GM12878 (cell line): ENCODE results near the gene SSBP3. TPM values are rescaled to one million over a fixed set of nuclear protein-coding genes. Genes with fewer than 3 reads are reported as not detected.

Experiments
- ATAC-seq: fragments of 200-7000 bp; cut with Tn5 transposase; 3 replicates; pipeline ENCODE4 v1.9.1; 2020; ENCODE audit warnings: mild to moderate bottlenecking, moderate library complexity
- BruUV-seq: library from RNA; stranded (reverse); fragments of 400-500 nt; replicated peaks from 2 replicates; lab custom pipeline; 2021; lab: Mats Ljungman, UMichigan
- CTCF ChIA-PET: fragments of 300-600 bp; sonication (Branson Sonifier 250); formaldehyde crosslinking; extraction: SDS; loops from one replicate; lab custom pipeline; 2021; ENCODE audit warnings: inconsistent platforms; lab: Yijun Ruan, JAX
- POLR2A ChIA-PET: fragments of 350-600 bp; formaldehyde crosslinking; extraction: SDS; loops from one replicate; lab custom pipeline; 2021; ENCODE audit warnings: inconsistent platforms; lab: Charles Lee
- RAD21 ChIA-PET: fragments of 300-600 bp; sonication (Branson Sonifier 250); formaldehyde crosslinking; loops from one replicate; lab custom pipeline; 2023; ENCODE audit warnings: antibody characterized with exemption; ENCODE audit not compliant: unreplicated experiment; lab: Charles Lee
- SMC1A ChIA-PET: fragments of 300-600 bp; sonication (Branson Sonifier 250); formaldehyde crosslinking; loops from one replicate; lab custom pipeline; 2023; ENCODE audit not compliant: unreplicated experiment, uncharacterized antibody; lab: Charles Lee
- DNase-seq: peaks from one replicate; pipeline ENCODE4 v3.0.0-alpha.2; 2011; ENCODE audit warnings: low read depth, low spot score
- FAIRE-seq: peaks from 3 replicates; lab custom pipeline; 2011; peaks lifted over from hg19 to GRCh38; lab: Jason Lieb, UNC
- H2AFZ ChIP-seq: 2 replicates; pipeline ENCODE4 v1.6.0; 2011; ENCODE audit warnings: low read depth, low read length, control low read depth; ENCODE audit not compliant: control insufficient read depth
- H3K27ac ChIP-seq: 2 replicates; pipeline ENCODE4 v1.5.1; 2011; ENCODE audit warnings: control low read depth; ENCODE audit not compliant: control insufficient read depth, insufficient read depth
- H3K27me3 ChIP-seq, 2 experiments: replicated peaks in 1 of 2; 2 replicates each; pipeline versions ENCODE4 v1.6.0 to v1.6.1; 2011; ENCODE audit warnings: low read length in 1 of 2; ENCODE audit not compliant: control insufficient read depth in 2 of 2, insufficient read depth in 2 of 2
- H3K36me3 ChIP-seq, 2 experiments: 2 replicates each; pipeline ENCODE4 v1.5.1; 2011; ENCODE audit warnings: low read length in 1 of 2; ENCODE audit not compliant: control insufficient read depth in 2 of 2, insufficient read depth in 2 of 2
- H3K4me1 ChIP-seq: 2 replicates; pipeline ENCODE4 v1.6.1; 2011; ENCODE audit warnings: mild to moderate bottlenecking, low read length, moderate library complexity, mixed read lengths; ENCODE audit not compliant: control insufficient read depth, insufficient read depth
- H3K4me2 ChIP-seq: 2 replicates; pipeline ENCODE4 v1.6.0; 2011; ENCODE audit warnings: control low read depth; ENCODE audit not compliant: control insufficient read depth, insufficient read depth
- H3K4me3 ChIP-seq: fragments of 200-600 bp; sonication (generic); 2 replicates; pipeline ENCODE4 v1.5.1; 2016
- H3K79me2 ChIP-seq: 2 replicates; pipeline ENCODE4 v1.6.0; 2011; ENCODE audit warnings: low read length; ENCODE audit not compliant: control insufficient read depth, insufficient read depth
- H3K9ac ChIP-seq: 2 replicates; pipeline ENCODE4 v1.8.0; 2011; ENCODE audit warnings: low read length, control low read depth, mixed read lengths; ENCODE audit not compliant: control insufficient read depth, insufficient read depth
- H3K9me3 ChIP-seq: replicated peaks from 3 replicates; pipeline ENCODE4 v1.5.1; 2011; ENCODE audit warnings: mild to moderate bottlenecking, low read length; ENCODE audit not compliant: control insufficient read depth, insufficient read depth
- H4K20me1 ChIP-seq: 2 replicates; pipeline ENCODE4 v1.6.0; 2011; ENCODE audit not compliant: control insufficient read depth, insufficient read depth
- CBX3 ChIP-seq: fragments of 200-600 bp; sonication (generic); IDR thresholded peaks from 2 replicates; pipeline ENCODE4 v1.6.1; 2016; ENCODE audit warnings: low read depth, borderline replicate concordance
- HDAC6 ChIP-seq: fragments of 200-600 bp; sonication (generic); IDR thresholded peaks from one replicate; pipeline ENCODE4 v1.8.0; 2017; ENCODE audit warnings: antibody characterized with exemption; ENCODE audit not compliant: unreplicated experiment
- IKZF1 ChIP-seq: fragments of 450-650 bp; conservative IDR thresholded peaks from 2 replicates; pipeline ENCODE4 v1.6.1; 2017; ENCODE audit warnings: antibody characterized with exemption, mild to moderate bottlenecking
- IRF5 ChIP-seq: fragments of 450-650 bp; IDR thresholded peaks from 2 replicates; pipeline ENCODE4 v1.6.1; 2017; ENCODE audit warnings: borderline replicate concordance
- MLLT1 ChIP-seq: fragments of 450-650 bp; IDR thresholded peaks from 2 replicates; pipeline ENCODE4 v1.6.1; 2016; ENCODE audit warnings: mild to moderate bottlenecking
- NR2F1 ChIP-seq: fragments of 450-650 bp; conservative IDR thresholded peaks from 2 replicates; pipeline ENCODE4 v1.6.1; 2017; ENCODE audit warnings: mild to moderate bottlenecking
- POU2F2 ChIP-seq: IDR thresholded peaks from 3 replicates; pipeline ENCODE4 v1.6.1; 2011; ENCODE audit warnings: low read depth, mild to moderate bottlenecking, low read length, borderline replicate concordance
- SMAD1 ChIP-seq: fragments of 450-650 bp; IDR thresholded peaks from 2 replicates; pipeline ENCODE4 v1.6.1; 2018; ENCODE audit warnings: mild to moderate bottlenecking, low read depth; ENCODE audit not compliant: partially characterized antibody
- SREBF2 ChIP-seq: IDR thresholded peaks from 2 replicates; pipeline ENCODE4 v1.6.1; 2012; ENCODE audit warnings: mild to moderate bottlenecking, low read length
- WGBS: methylation state at CpG from one replicate; pipeline ENCODE4 v1.1.6; 2016; ENCODE audit warnings: low lambda C conversion rate; ENCODE audit not compliant: insufficient replicate concordance, insufficient coverage; ENCODE audit errors: missing lambda C conversion rate; 5-methylcytosine and 5-hydroxymethylcytosine counted together
- in situ Hi-C: fragments of 300-500 bp; cut with MboI; formaldehyde crosslinking; loops from 9 replicates; pipeline ENCODE4 v1.14.3; 2018; ENCODE audit warnings: mixed read lengths
- intact Hi-C: fragments of 100-400 bp; cut with micrococcal nuclease; formaldehyde crosslinking; loops from one replicate; pipeline ENCODE4 v1.14.2; 2022; ENCODE audit not compliant: unreplicated experiment
- polyA plus RNA-seq, 11 experiments: library from polyadenylated mRNA; depleted of rRNA in 4 of 11; unstranded in 6 of 11; stranded (reverse) in 5 of 11; fragments of >200 nt; fragmentation: Nextera tagmentation in 4 of 11; fragmentation: Illumina TruSeq in 1 of 11; extraction: Ambion mirVana in 4 of 11; extraction: Trizol in 1 of 11; gene quantifications; 1 replicate in 1 of 11; 2 replicates in 10 of 11; pipeline versions ENCODE4 v1.2.1 to v1.2.3, GENCODE V29; 2011 to 2016; ENCODE audit warnings: inconsistent platforms in 2 of 11, missing spikeins in 2 of 11, low read depth in 1 of 11
- total RNA-seq, 4 experiments: library from RNA; depleted of rRNA in 3 of 4; stranded (reverse); fragments of >200 nt in 3 of 4; fragmentation: Illumina TruSeq in 1 of 4; extraction: Trizol in 1 of 4; gene quantifications; 2 replicates each; pipeline versions ENCODE4 v1.2.1 to v1.2.3, GENCODE V29; 2013 to 2021

The SSBP3 gene
- total and polyA plus RNA-seq, 10 of the 15 experiments (the other 5 are each of a cell fraction or from before 2014, with no cell fraction given), result 4.1 to 51.7 (median 17.1) TPM

- no peak for FAIRE-seq
- H3K27ac ChIP-seq, result no peak overlapping the region
Observed at GRCh38 chr1:54250670-54251069, 155.5 kb downstream of the SSBP3 start.

More at GRCh38 chr1:54250670-54251069, 155.5 kb downstream of the SSBP3 start:
- DNase-seq (no peak), ATAC-seq (no peak)
- Histone ChIP-seq H3K4me3 (no peak overlapping the region), H3K27me3 (no peaks in the 10 kb centered on the region), H3K36me3 (peaks cover 0 to 17% of the 10 kb centered on the region in 2 experiments; a peak in 3 of 4 replicates), H2AFZ (no peak overlapping the region), H3K9ac (no peak overlapping the region), H3K4me2 (no peak overlapping the region), H3K9me3 (no peaks in the 10 kb centered on the region), H4K20me1 (no peaks in the 10 kb centered on the region), H3K4me1 (no peaks in the 10 kb centered on the region), H3K79me2 (no peaks in the 10 kb centered on the region)
- in situ Hi-C loops, result no loop called here
- intact Hi-C loops, result no loop called here
- SMC1A ChIA-PET, result interaction anchor here (0.7 kb wide), 1 partner anchor 382 kb away, joined by 3 read pairs; no protein-coding TSS in a partner anchor
- CTCF ChIA-PET, result no interaction called here
- RAD21 ChIA-PET, result no interaction called here
- WGBS, result 98% methylated on average over 12 of the region's 12 CpGs
- POLR2A ChIA-PET, result no interaction called here
- TF ChIP-seq SREBF2 (no peak), SMAD1 (no peak), HDAC6 (no peak), NR2F1 (no peak), IKZF1 (no peak), IRF5 (no peak), POU2F2 (no peak), MLLT1 (no peak), CBX3 (no peak)
- no TSS peak for BruUV-seq
